Upper lobe of left lung (tissue), 6 donors: Measurements from ENCODE around the gene ATP13A1. TPM values are rescaled to one million over a fixed set of nuclear protein-coding genes. Genes with fewer than 3 reads are reported as not detected.
"Not testable (repeated sequence)": the region's sequence is repeated elsewhere in the genome, so short reads cannot be mapped to it uniquely, and the experiment has no call there.

Source experiments
- ATAC-seq, 2 donors: fragments of 200-7000 bp; cut with Tn5 transposase; one replicate each; pipeline ENCODE4 v1.9.1; 2022; ENCODE audit warnings: mild to moderate bottlenecking in 2 of 2, moderate library complexity in 2 of 2; ENCODE audit not compliant: low FRiP score in 2 of 2
- DNase-seq, 2 donors: peaks; one replicate each; pipeline ENCODE4 v3.0.0-alpha.2; 2019 to 2020
- H3K27ac ChIP-seq, 4 donors: fragments of 200-600 bp; sonication (generic); one replicate each; pipeline ENCODE4 v1.5.1; 2016 to 2019
- H3K27me3 ChIP-seq, 4 donors: fragments of 200-600 bp; sonication (generic); one replicate each; pipeline ENCODE4 v1.5.1; 2017 to 2019
- H3K36me3 ChIP-seq, 4 donors: fragments of 200-600 bp; sonication (generic); one replicate each; pipeline ENCODE4 v1.5.1; 2016 to 2019
- H3K4me1 ChIP-seq, 4 donors: fragments of 200-600 bp; sonication (generic); one replicate each; pipeline ENCODE4 v1.5.1; 2018 to 2019
- H3K4me3 ChIP-seq, 4 donors: fragments of 200-600 bp; sonication (generic); one replicate each; pipeline ENCODE4 v1.5.1; 2017 to 2019; ENCODE audit warnings: mild to moderate bottlenecking in 2 of 4, moderate library complexity in 1 of 4
- H3K9me3 ChIP-seq, 4 donors: fragments of 200-600 bp; sonication (generic); one replicate each; pipeline ENCODE4 v1.5.1; 2018 to 2019
- EP300 ChIP-seq, 4 donors: sonication (generic); formaldehyde crosslinking; IDR thresholded peaks; one replicate each; pipeline ENCODE4 v1.5.1; 2017; ENCODE audit warnings: antibody characterized with exemption in 4 of 4, control low read depth in 2 of 4
- POLR2A ChIP-seq, 4 donors: fragments of 450-650 bp; IDR thresholded peaks; one replicate each; pipeline ENCODE4 v1.5.1; 2016 to 2017; ENCODE audit warnings: antibody characterized with exemption in 4 of 4, mild to moderate bottlenecking in 2 of 4
- POLR2AphosphoS5 ChIP-seq, 2 donors: sonication (generic); formaldehyde crosslinking; IDR thresholded peaks; one replicate each; pipeline ENCODE4 v1.5.1; 2017; ENCODE audit warnings: antibody characterized with exemption in 2 of 2
- WGBS, 2 donors: methylation state at CpG; one replicate each; pipeline ENCODE4 v1.1.5; 2017 to 2018; 5-methylcytosine and 5-hydroxymethylcytosine counted together
- total RNA-seq, 6 donors: library from RNA; depleted of rRNA in 4 of 6; stranded (reverse); fragments of >200 nt in 4 of 6; gene quantifications; one replicate each; pipeline versions ENCODE4 v1.1.0 to v1.2.1, GENCODE V29; 2016 to 2021
- TF ChIP-seq, protein P1 (sequence below), 6 experiments: fragments of 450-650 bp in 4 of 6; fragments of 200-600 bp in 2 of 6; sonication (generic) in 2 of 6; IDR thresholded peaks; one replicate each; pipeline ENCODE4 v1.5.1; 2016 to 2019; ENCODE audit warnings: antibody characterized with exemption in 6 of 6
- donor health status: DM: no; HTN: no; CAD: no; lungs with moderate emphysema.
- donor health status: DM: no; HTN: yes; CAD: no; lungs with severe emphysema.

Gene ATP13A1
- total RNA-seq, 6 donors from 2014 or later = 58.6 to 256 (median 97.4) TPM

GRCh38 chr19:19613506-19613905, 50.0 kb downstream of the ATP13A1 start:
- Histone ChIP-seq H3K36me3 (no peaks in the 10 kb centered on the region), H3K4me3 (no peak overlapping the region), H3K27ac (no peak overlapping the region), H3K27me3 (no peaks in the 10 kb centered on the region), H3K4me1 (peaks cover 3 to 11% (median 7%) of the 10 kb centered on the region in 4 donors), H3K9me3 (no peaks in the 10 kb centered on the region)
- 76 to 78% methylated on average over 4 of the region's 4 CpGs for WGBS, 2 donors
- no peak for DNase-seq
- no peak for TF ChIP-seq POLR2A (IDR thresholded peaks at IDR 0.05)
- TF ChIP-seq POLR2AphosphoS5 (IDR thresholded peaks at IDR 0.05) = no peak
- TF ChIP-seq EP300 (IDR thresholded peaks at IDR 0.05) = no peak
- TF ChIP-seq, protein P1, sequence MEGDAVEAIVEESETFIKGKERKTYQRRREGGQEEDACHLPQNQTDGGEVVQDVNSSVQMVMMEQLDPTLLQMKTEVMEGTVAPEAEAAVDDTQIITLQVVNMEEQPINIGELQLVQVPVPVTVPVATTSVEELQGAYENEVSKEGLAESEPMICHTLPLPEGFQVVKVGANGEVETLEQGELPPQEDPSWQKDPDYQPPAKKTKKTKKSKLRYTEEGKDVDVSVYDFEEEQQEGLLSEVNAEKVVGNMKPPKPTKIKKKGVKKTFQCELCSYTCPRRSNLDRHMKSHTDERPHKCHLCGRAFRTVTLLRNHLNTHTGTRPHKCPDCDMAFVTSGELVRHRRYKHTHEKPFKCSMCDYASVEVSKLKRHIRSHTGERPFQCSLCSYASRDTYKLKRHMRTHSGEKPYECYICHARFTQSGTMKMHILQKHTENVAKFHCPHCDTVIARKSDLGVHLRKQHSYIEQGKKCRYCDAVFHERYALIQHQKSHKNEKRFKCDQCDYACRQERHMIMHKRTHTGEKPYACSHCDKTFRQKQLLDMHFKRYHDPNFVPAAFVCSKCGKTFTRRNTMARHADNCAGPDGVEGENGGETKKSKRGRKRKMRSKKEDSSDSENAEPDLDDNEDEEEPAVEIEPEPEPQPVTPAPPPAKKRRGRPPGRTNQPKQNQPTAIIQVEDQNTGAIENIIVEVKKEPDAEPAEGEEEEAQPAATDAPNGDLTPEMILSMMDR (IDR thresholded peaks at IDR 0.05) = no peak
- ATAC-seq = no peak

- TF ChIP-seq POLR2A (IDR thresholded peaks at IDR 0.05) = no peak
- TF ChIP-seq POLR2AphosphoS5 (IDR thresholded peaks at IDR 0.05) = no peak
- TF ChIP-seq, protein P1 (IDR thresholded peaks at IDR 0.05) = no peak
- no peak for TF ChIP-seq EP300 (IDR thresholded peaks at IDR 0.05)
- no peaks in the 10 kb centered on the region for H3K36me3 ChIP-seq
- ATAC-seq = no peak
- H3K27me3 ChIP-seq = no peaks in the 10 kb centered on the region
- no peak for DNase-seq
- H3K4me1 ChIP-seq = no peaks in the 10 kb centered on the region
- no peak overlapping the region for H3K27ac ChIP-seq
- no peaks in the 10 kb centered on the region for H3K9me3 ChIP-seq
- H3K4me3 ChIP-seq = no peak overlapping the region
- WGBS, 2 donors = 78 to 84% methylated on average over 10 of the region's 10 CpGs
Observed at GRCh38 chr19:19610376-19611202, 52.9 kb downstream of the ATP13A1 start.

DNA sequence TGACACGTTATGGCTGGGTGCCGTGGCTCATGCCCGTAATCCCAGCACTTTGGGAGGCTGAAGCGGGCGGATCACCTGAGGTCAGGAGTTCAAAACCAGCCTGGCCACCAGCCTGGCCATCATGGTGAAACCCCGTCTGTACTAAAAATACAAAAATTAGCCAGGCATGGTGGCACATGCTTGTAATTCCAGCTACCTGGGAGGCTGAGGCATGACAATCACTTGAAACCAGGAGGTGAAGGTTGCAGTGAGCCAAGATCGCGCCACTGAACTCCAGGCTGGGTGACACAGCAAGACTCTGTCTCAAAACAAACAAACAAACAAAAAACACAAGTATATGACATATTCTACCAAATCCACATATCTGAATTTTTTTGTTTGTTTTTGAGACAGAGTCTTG, 56.8 kb downstream of the ATP13A1 start:
- 90 to 99% methylated on average over 8 of the region's 8 CpGs for WGBS, 2 donors
- H3K4me1 ChIP-seq, H3K27ac ChIP-seq, H3K36me3 ChIP-seq, H3K9me3 ChIP-seq, H3K27me3 ChIP-seq, DNase-seq, H3K4me3 ChIP-seq, ATAC-seq: not testable (repeated sequence)

- Histone ChIP-seq H3K4me1 (no peaks in the 10 kb centered on the region), H3K9me3 (no peaks in the 10 kb centered on the region), H3K27ac (no peak overlapping the region), H3K4me3 (no peak overlapping the region), H3K27me3 (no peaks in the 10 kb centered on the region), H3K36me3 (no peaks in the 10 kb centered on the region)
- TF ChIP-seq EP300 (IDR thresholded peaks at IDR 0.05) = no peak
- no peak for TF ChIP-seq POLR2A (IDR thresholded peaks at IDR 0.05)
- TF ChIP-seq, protein P1 (IDR thresholded peaks at IDR 0.05) = no peak
- no peak for TF ChIP-seq POLR2AphosphoS5 (IDR thresholded peaks at IDR 0.05)
- WGBS, 2 donors = 55 to 67% methylated on average over 1 of the region's 1 CpG
- DNase-seq = no peak
- ATAC-seq = no peak
Observed at GRCh38 chr19:19606021-19606420, 57.5 kb downstream of the ATP13A1 start.

DNA sequence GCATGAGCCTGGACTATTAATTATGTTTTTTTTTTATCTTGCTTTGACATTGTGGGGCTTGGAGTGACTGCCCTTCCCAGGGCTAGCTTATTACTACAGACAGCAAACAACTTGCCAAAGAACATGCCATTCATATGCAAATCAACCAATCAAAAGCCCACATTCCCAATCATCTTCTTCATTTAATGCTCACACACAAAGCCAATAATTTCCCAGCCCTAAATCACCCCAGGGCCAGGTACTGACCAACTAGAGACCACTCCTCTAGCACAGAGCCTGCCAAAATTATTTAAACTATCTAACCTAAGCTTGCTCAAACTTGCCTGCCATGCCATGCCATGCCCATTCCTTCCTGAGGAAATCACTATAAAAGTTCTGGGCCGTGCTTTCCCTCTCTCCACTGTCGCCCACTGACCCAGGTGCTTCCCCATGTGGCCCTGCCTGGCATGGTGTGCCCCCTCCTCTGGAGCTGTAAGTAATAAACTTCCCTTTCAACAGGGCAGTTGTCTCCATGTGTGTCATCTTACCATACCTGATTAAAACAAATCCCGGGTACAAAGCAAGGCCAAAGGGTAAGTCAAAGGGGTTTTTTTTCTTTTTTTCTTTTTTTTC, 60.7 kb downstream of the ATP13A1 start:
- Histone ChIP-seq H3K36me3 (no peaks in the 10 kb centered on the region), H3K9me3 (no peaks in the 10 kb centered on the region), H3K27me3 (no peaks in the 10 kb centered on the region), H3K27ac (no peak overlapping the region), H3K4me3 (no peak overlapping the region), H3K4me1 (no peaks in the 10 kb centered on the region)
- no peak for ATAC-seq
- no peak for TF ChIP-seq POLR2A (IDR thresholded peaks at IDR 0.05)
- TF ChIP-seq POLR2AphosphoS5 (IDR thresholded peaks at IDR 0.05) = no peak
- no peak for TF ChIP-seq EP300 (IDR thresholded peaks at IDR 0.05)
- TF ChIP-seq, protein P1 (IDR thresholded peaks at IDR 0.05) = no peak
- WGBS, 2 donors = 43 to 63% methylated on average over 3 of the region's 3 CpGs
- no peak for DNase-seq
